Measurements from ENCODE around the gene HDAC9.

Gene HDAC9

DNA sequence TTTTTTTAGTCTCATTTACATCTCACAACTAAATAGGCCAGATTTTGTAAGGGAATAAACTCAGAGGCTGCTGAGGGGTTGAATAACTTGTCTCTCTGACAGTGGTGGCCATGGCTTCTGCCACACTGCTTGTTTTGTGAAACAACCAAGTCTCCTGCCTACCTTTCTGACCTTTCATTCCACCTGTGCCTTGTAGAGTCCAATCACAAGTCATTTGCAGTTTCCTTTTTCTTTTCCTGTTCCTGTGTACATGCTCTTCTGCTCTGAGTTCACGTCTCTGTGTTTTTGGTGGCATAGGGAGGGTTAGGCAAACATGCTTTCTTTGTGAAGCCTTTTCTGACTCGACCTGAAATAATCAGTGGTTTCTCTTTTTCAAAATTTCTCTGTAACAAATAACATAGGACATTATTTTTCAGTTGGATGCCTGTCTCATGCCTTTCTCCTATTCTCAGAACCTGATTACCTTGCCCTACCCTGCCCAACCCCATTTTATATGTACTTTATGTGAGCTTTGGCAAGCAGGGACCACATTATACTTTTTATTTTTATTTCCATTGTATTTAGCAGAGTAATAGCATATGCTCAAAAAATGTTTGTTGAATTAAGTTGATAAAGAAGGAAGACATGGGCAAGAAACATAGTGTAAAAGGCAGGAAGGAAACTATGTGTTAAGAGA lies 81.7 kb downstream of the HDAC9 start:
- no peaks in the 10 kb centered on the region for H4K20me1 ChIP-seq (ENCODE audit: insufficient read depth, low read length)
- no peak overlapping the region for H3K9ac ChIP-seq (ENCODE audit: low read depth, low read length)
- no peaks in the 10 kb centered on the region for H3K36me3 ChIP-seq (ENCODE audit: insufficient read depth, low read length)
- H2AFZ ChIP-seq (ENCODE audit: low read depth, low read length), result no peak overlapping the region
- no peak for ATAC-seq (ENCODE audit: insufficient read depth, low read depth)
- no peaks in the 10 kb centered on the region for H3K79me2 ChIP-seq (ENCODE audit: insufficient read depth, low read length)
- H3K4me3 ChIP-seq (ENCODE audit: low read depth in 1 of 2, low read length in 2 of 2), result no peak overlapping the region
- no peaks in the 10 kb centered on the region for H3K4me1 ChIP-seq (ENCODE audit: insufficient read depth, low read length)
- no peaks in the 10 kb centered on the region for H3K27me3 ChIP-seq (ENCODE audit: insufficient read depth, low read length, poor library complexity)
- TF ChIP-seq, protein P1, sequence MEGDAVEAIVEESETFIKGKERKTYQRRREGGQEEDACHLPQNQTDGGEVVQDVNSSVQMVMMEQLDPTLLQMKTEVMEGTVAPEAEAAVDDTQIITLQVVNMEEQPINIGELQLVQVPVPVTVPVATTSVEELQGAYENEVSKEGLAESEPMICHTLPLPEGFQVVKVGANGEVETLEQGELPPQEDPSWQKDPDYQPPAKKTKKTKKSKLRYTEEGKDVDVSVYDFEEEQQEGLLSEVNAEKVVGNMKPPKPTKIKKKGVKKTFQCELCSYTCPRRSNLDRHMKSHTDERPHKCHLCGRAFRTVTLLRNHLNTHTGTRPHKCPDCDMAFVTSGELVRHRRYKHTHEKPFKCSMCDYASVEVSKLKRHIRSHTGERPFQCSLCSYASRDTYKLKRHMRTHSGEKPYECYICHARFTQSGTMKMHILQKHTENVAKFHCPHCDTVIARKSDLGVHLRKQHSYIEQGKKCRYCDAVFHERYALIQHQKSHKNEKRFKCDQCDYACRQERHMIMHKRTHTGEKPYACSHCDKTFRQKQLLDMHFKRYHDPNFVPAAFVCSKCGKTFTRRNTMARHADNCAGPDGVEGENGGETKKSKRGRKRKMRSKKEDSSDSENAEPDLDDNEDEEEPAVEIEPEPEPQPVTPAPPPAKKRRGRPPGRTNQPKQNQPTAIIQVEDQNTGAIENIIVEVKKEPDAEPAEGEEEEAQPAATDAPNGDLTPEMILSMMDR (IDR thresholded peaks at IDR 0.05; ENCODE audit: borderline replicate concordance, extremely low read depth, low read length, poor library complexity, severe bottlenecking), result no peak
- TF ChIP-seq EZH2 (IDR thresholded peaks at IDR 0.05; ENCODE audit: borderline replicate concordance, low read depth, low read length, severe bottlenecking), result no peak
- H3K9me3 ChIP-seq (ENCODE audit: insufficient read depth, low read length, severe bottlenecking), result no peaks in the 10 kb centered on the region
- no peak for DNase-seq
- no peak overlapping the region for H3K4me2 ChIP-seq (ENCODE audit: insufficient read depth, low read length)
- H3K27ac ChIP-seq (ENCODE audit: low read length), result no peak overlapping the region

DNA sequence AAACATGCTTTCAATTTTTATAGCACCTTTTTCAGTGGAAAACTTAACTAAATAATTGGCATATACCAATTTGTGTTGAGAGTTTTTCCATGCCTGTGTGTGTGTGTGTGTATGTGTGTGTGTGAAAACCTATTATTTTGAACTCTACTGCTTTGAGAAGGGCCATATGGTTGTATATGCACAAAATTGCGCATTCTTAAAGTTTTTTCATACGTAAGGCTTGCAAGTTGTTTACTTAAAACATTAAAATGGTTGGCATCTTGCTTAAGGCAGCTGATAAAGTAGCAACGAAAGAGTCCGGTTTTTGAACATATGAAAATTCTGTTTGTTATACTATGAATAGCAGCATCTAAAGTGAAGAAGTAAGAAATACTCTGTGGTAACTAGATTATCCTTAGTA lies 84.1 kb downstream of the HDAC9 start:
- Histone ChIP-seq H2AFZ (ENCODE audit: low read depth, low read length) (no peak overlapping the region), H3K27me3 (ENCODE audit: insufficient read depth, low read length, poor library complexity) (no peaks in the 10 kb centered on the region), H3K4me2 (ENCODE audit: insufficient read depth, low read length) (no peak overlapping the region), H4K20me1 (ENCODE audit: insufficient read depth, low read length) (no peaks in the 10 kb centered on the region), H3K9ac (ENCODE audit: low read depth, low read length) (no peak overlapping the region), H3K9me3 (ENCODE audit: insufficient read depth, low read length, severe bottlenecking) (no peaks in the 10 kb centered on the region), H3K36me3 (ENCODE audit: insufficient read depth, low read length) (no peaks in the 10 kb centered on the region), H3K79me2 (ENCODE audit: insufficient read depth, low read length) (no peaks in the 10 kb centered on the region), H3K27ac (ENCODE audit: low read length) (no peak overlapping the region), H3K4me3 (ENCODE audit: low read depth in 1 of 2, low read length in 2 of 2) (no peak overlapping the region), H3K4me1 (ENCODE audit: insufficient read depth, low read length) (no peaks in the 10 kb centered on the region)
- TF ChIP-seq EZH2 (IDR thresholded peaks at IDR 0.05; ENCODE audit: borderline replicate concordance, low read depth, low read length, severe bottlenecking), result no peak
- ATAC-seq (ENCODE audit: insufficient read depth, low read depth) (no peak), DNase-seq (no peak)

DNA sequence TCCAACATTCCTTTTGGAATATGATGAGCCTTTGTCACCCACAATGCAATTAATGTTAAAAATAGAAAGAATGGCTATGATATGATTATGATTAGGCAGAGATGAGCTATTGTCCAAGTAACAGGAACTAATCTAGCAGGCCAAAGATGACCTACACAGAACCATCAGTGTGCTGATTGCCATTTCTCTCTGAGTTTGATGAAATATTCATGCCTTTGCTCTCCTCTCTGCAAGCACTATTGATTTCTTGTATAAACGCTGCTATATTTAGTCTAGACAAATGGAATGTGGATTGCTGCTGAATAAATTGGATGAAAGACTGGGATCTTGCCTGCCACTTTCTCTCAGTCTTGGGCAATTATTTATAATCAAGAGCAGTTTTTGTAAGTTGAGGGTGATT lies 85.4 kb downstream of the HDAC9 start:
- Histone ChIP-seq H3K4me1 (ENCODE audit: insufficient read depth, low read length) (no peaks in the 10 kb centered on the region), H3K9me3 (ENCODE audit: insufficient read depth, low read length, severe bottlenecking) (no peaks in the 10 kb centered on the region), H3K4me2 (ENCODE audit: insufficient read depth, low read length) (no peak overlapping the region), H2AFZ (ENCODE audit: low read depth, low read length) (no peak overlapping the region), H3K27me3 (ENCODE audit: insufficient read depth, low read length, poor library complexity) (no peaks in the 10 kb centered on the region), H3K9ac (ENCODE audit: low read depth, low read length) (no peak overlapping the region), H3K27ac (ENCODE audit: low read length) (no peak overlapping the region), H3K4me3 (ENCODE audit: low read depth in 1 of 2, low read length in 2 of 2) (no peak overlapping the region), H4K20me1 (ENCODE audit: insufficient read depth, low read length) (no peaks in the 10 kb centered on the region), H3K36me3 (ENCODE audit: insufficient read depth, low read length) (no peaks in the 10 kb centered on the region), H3K79me2 (ENCODE audit: insufficient read depth, low read length) (no peaks in the 10 kb centered on the region)
- no peak for ATAC-seq (ENCODE audit: insufficient read depth, low read depth)
- TF ChIP-seq, protein P1 (IDR thresholded peaks at IDR 0.05; ENCODE audit: borderline replicate concordance, extremely low read depth, low read length, poor library complexity, severe bottlenecking), result no peak
- no peak for TF ChIP-seq EZH2 (IDR thresholded peaks at IDR 0.05; ENCODE audit: borderline replicate concordance, low read depth, low read length, severe bottlenecking)
- no peak for DNase-seq

DNA sequence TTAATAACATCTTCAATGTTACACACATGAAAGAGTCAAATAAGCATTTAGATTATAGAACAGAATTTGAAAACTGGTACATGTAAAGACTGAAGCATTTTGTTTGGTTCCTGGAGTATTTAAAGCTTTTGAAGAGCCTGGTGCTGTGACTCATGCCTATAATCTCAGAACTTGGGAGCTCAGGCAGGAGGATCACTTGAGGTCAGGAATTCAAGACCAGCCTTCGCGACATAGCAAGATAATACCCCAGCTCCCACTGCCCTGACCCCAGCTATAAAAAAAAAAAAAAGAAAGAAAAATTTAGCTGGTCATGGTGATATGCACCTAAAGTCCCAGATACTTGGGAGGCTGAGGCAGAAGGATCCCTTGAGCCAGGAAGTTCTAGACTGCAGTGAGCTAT lies 87.8 kb downstream of the HDAC9 start:
- no peaks in the 10 kb centered on the region for H3K36me3 ChIP-seq (ENCODE audit: insufficient read depth, low read length)
- no peak overlapping the region for H3K4me2 ChIP-seq (ENCODE audit: insufficient read depth, low read length)
- H3K27me3 ChIP-seq (ENCODE audit: insufficient read depth, low read length, poor library complexity), result no peaks in the 10 kb centered on the region
- H3K9ac ChIP-seq (ENCODE audit: low read depth, low read length), result no peak overlapping the region
- no peak for TF ChIP-seq EZH2 (IDR thresholded peaks at IDR 0.05; ENCODE audit: borderline replicate concordance, low read depth, low read length, severe bottlenecking)
- TF ChIP-seq, protein P1 (IDR thresholded peaks at IDR 0.05; ENCODE audit: borderline replicate concordance, extremely low read depth, low read length, poor library complexity, severe bottlenecking), result no peak
- H3K27ac ChIP-seq (ENCODE audit: low read length), result no peak overlapping the region
- no peaks in the 10 kb centered on the region for H3K4me1 ChIP-seq (ENCODE audit: insufficient read depth, low read length)
- DNase-seq (no peak), ATAC-seq (ENCODE audit: insufficient read depth, low read depth) (no peak)
- no peaks in the 10 kb centered on the region for H3K79me2 ChIP-seq (ENCODE audit: insufficient read depth, low read length)
- H4K20me1 ChIP-seq (ENCODE audit: insufficient read depth, low read length), result no peaks in the 10 kb centered on the region
- no peak overlapping the region for H2AFZ ChIP-seq (ENCODE audit: low read depth, low read length)
- no peak overlapping the region for H3K4me3 ChIP-seq (ENCODE audit: low read depth in 1 of 2, low read length in 2 of 2)
- no peaks in the 10 kb centered on the region for H3K9me3 ChIP-seq (ENCODE audit: insufficient read depth, low read length, severe bottlenecking)

All from DND-41 (cell line).